NCI-H460 (cell line): Measurements from ENCODE around the gene YARS1. TPM values are rescaled to one million over a fixed set of nuclear protein-coding genes. Genes with fewer than 3 reads are reported as not detected.
A peak's percentile ranks its signal among the peaks of the same experiment; 100 is the strongest.

Source experiments
- DNase-seq: peaks from one replicate; pipeline ENCODE4 v3.0.0-alpha.2; 2016; ENCODE audit warnings: low read depth; ENCODE audit errors: extremely low read depth
- total RNA-seq: library from RNA; depleted of rRNA; stranded (reverse); fragments of >200 nt; shearing (Covaris generic); gene quantifications from 2 replicates; pipeline ENCODE4 v1.2.3, GENCODE V29; 2014

The YARS1 gene
- total RNA-seq, 1 experiment from 2014 or later, result 184 TPM

GRCh38 chr1:32766328-32766972 lies 50.7 kb downstream of the YARS1 start:
- no peak for DNase-seq

GRCh38 chr1:32765570-32766327 lies 51.4 kb downstream of the YARS1 start:
- DNase-seq, result no peak

GRCh38 chr1:32764826-32765569 lies 52.2 kb downstream of the YARS1 start:
- no peak for DNase-seq

GRCh38 chr1:32763221-32763620 lies 53.9 kb downstream of the YARS1 start:
- DNase-seq, result no peak

- DNase-seq, result no peak
Measured at GRCh38 chr1:32761936-32762335, 55.2 kb downstream of the YARS1 start.

- DNase-seq, result no peak
Measured at GRCh38 chr1:32761253-32761877, 55.8 kb downstream of the YARS1 start.

- DNase-seq, result no peak
Measured at GRCh38 chr1:32759997-32760623, 57.0 kb downstream of the YARS1 start.

GRCh38 chr1:32759521-32759981 lies 57.6 kb downstream of the YARS1 start:
- no peak for DNase-seq

GRCh38 chr1:32758795-32759430 lies 58.2 kb downstream of the YARS1 start:
- DNase-seq, result no peak

GRCh38 chr1:32758177-32758794 lies 58.9 kb downstream of the YARS1 start:
- no peak for DNase-seq

- no peak for DNase-seq
Measured at GRCh38 chr1:32757213-32757895, 59.8 kb downstream of the YARS1 start.

GRCh38 chr1:32755810-32756159 lies 61.4 kb downstream of the YARS1 start:
- DNase-seq, result no peak

- no peak for DNase-seq
Measured at GRCh38 chr1:32755098-32755809, 61.9 kb downstream of the YARS1 start.

GRCh38 chr1:32754317-32755097 lies 62.7 kb downstream of the YARS1 start:
- no peak for DNase-seq

- DNase-seq, result peak; percentile 38
Measured at GRCh38 chr1:32753532-32754316, 63.4 kb downstream of the YARS1 start.

GRCh38 chr1:32749771-32750170 lies 67.4 kb downstream of the YARS1 start:
- DNase-seq, result no peak

GRCh38 chr1:32749332-32749731 lies 67.8 kb downstream of the YARS1 start:
- no peak for DNase-seq
